Measurements from ENCODE around the gene SELENON. TPM values are rescaled to one million over a fixed set of nuclear protein-coding genes. Genes with fewer than 3 reads are reported as not detected.

Gene SELENON
- total RNA-seq, 6 experiments from 2014 or later: 11.9 to 21.8 (median 17.8) TPM

GRCh38 chr1:25787760-25788166 lies 12.2 kb upstream of the SELENON start:
- Histone ChIP-seq H3K4me3 (no peak overlapping the region), H3K9me3 (no peaks in the 10 kb centered on the region), H3K27ac (no peak overlapping the region), H3K27me3 (no peaks in the 10 kb centered on the region), H3K36me3 (peaks cover 0 to 4% (median 0%) of the 10 kb centered on the region in 4 donors), H3K4me1 (no peaks in the 10 kb centered on the region)
- TF ChIP-seq CTCF (IDR thresholded peaks at IDR 0.05) (no peak), POLR2A (IDR thresholded peaks at IDR 0.05) (no peak)
- DNase-seq (no peak), ATAC-seq (no peak)
- 89% methylated on average over 5 of the region's 5 CpGs for WGBS (ENCODE audit: insufficient coverage, low coverage, low lambda C conversion rate, missing lambda C conversion rate)
- intact Hi-C loops (cut with DNase I): no loop called here

DNA sequence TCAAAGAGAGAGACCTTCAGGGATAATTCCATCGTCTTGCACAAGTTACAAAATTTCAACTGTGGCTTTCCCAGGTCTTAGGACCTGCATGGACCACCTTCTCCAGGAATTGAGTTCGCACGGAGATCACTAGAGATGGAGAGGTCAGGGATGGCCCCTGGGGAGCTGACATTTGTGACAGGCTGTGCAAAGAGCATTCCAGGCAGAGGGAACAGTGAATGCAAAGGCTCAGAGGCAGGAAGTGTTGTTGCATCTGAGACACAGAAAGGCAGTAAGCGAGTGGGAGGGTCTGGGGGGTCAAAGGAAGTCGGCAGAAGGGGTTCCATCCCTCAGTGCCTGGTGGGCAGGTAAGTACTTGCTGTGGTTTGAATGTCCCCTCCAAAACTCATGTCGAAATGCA lies 9.5 kb upstream of the SELENON start:
- Histone ChIP-seq H3K36me3 (peaks cover 0 to 4% (median 0%) of the 10 kb centered on the region in 4 donors), H3K4me1 (no peaks in the 10 kb centered on the region), H3K27ac (no peak overlapping the region), H3K27me3 (no peaks in the 10 kb centered on the region), H3K9me3 (no peaks in the 10 kb centered on the region), H3K4me3 (no peak overlapping the region)
- 58% methylated on average over 2 of the region's 6 CpGs for WGBS (ENCODE audit: insufficient coverage, low coverage, low lambda C conversion rate, missing lambda C conversion rate)
- intact Hi-C loops (cut with DNase I): loop anchor here (10.0 kb wide), 1 partner anchor 176 kb away; the partner anchor contains the start of gene MAN1C1 (in 2 of the 2)
- DNase-seq (no peak), ATAC-seq (no peak)
- TF ChIP-seq POLR2A (IDR thresholded peaks at IDR 0.05) (no peak), CTCF (IDR thresholded peaks at IDR 0.05) (no peak)

DNA sequence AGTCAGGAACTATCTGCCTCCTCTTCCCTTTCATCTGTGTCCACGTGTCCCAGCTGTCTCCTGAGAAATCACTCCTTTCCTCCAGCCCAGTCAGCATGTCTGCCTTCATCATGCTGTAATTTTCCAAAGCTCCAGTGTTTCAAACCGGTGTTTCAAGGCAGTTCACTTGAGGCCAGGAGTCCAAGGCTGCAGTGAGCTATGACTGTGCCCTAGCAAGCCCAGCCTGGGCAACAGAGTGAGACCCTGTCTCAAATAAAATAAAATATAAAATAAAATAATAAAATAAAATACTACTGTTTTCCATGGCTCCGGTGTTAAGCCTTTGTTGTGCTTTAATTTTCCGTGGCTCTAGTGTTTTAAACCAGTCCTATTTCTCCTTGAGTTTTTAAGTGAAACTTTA lies 7.9 kb upstream of the SELENON start:
- no peak for ATAC-seq
- WGBS (ENCODE audit: insufficient coverage, low coverage, low lambda C conversion rate, missing lambda C conversion rate): 61% methylated on average over 4 of the region's 4 CpGs
- Histone ChIP-seq H3K4me3 (no peak overlapping the region), H3K4me1 (peaks cover 0 to 6% (median 0%) of the 10 kb centered on the region in 4 donors), H3K27ac (no peak overlapping the region), H3K27me3 (no peaks in the 10 kb centered on the region), H3K9me3 (no peaks in the 10 kb centered on the region), H3K36me3 (peaks cover 0 to 2% (median 0%) of the 10 kb centered on the region in 4 donors)
- TF ChIP-seq POLR2A (IDR thresholded peaks at IDR 0.05): no peak
- no peak for DNase-seq
- intact Hi-C loops (cut with DNase I): loop anchor here (10.0 kb wide), 1 partner anchor 177 kb away; the partner anchor contains the start of gene MAN1C1 (in 2 of the 2)

DNA sequence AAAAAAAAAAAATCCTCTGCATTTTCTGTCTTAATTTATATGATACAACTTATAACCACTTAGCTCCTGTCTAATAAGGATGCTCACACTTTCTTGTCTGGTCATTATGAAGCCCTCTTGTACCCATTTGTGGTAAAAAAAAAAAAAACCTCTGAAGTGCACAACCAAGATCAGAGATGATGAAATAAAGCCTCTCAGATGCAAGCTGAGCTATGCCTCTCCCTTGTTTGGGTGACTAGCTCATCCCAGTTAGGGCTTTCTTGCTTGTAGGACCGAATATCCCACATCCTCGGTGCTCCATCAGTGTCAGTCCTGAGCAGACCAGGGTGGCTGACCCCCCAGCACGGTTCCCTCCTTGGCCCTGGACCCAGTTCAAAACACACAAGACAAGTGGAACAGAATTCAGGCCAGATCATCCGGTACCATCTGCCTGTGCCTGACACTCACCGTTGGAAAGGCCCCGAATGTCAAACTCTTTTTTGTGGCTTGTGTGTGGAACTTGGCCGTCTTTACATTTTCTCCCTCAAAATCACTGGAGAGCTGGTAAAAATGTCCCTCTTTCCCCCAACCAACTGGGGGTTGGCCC lies 6.3 kb upstream of the SELENON start:
- Histone ChIP-seq H3K36me3 (no peaks in the 10 kb centered on the region), H3K27ac (no peak overlapping the region), H3K4me1 (peaks cover 0 to 6% (median 0%) of the 10 kb centered on the region in 4 donors), H3K27me3 (no peaks in the 10 kb centered on the region), H3K4me3 (no peak overlapping the region), H3K9me3 (no peaks in the 10 kb centered on the region)
- no peak for DNase-seq
- no peak for ATAC-seq
- TF ChIP-seq POLR2A (IDR thresholded peaks at IDR 0.05) (no peak), CTCF (IDR thresholded peaks at IDR 0.05) (no peak)
- intact Hi-C loops (cut with DNase I): loop anchor here (10.0 kb wide), 1 partner anchor 179 kb away; the partner anchor contains the start of gene MAN1C1 (in 2 of the 2)
- WGBS (ENCODE audit: insufficient coverage, low coverage, low lambda C conversion rate, missing lambda C conversion rate): 55% methylated on average over 7 of the region's 7 CpGs

DNA sequence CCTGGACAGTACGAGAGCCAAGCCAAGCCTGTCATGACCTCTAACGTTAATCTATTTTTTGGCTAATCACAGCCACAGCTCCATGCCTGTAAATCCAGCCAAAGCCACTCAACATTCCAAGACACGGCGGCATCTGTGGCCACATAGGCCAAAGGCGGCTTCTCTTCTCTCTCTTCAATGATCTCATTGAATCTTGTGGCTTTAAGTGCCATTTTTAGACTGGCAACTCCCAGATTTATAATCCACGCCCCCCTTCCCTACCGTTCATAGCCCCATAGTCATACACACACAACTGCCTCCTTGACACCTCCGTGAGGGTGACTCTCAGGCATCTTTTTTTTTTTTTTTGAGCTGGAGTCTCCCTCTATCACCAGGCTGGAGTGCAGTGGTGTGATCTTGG lies 5.7 kb upstream of the SELENON start:
- Histone ChIP-seq H3K4me3 (no peak overlapping the region), H3K4me1 (peaks cover 0 to 6% (median 0%) of the 10 kb centered on the region in 4 donors), H3K27ac (no peak overlapping the region), H3K9me3 (no peaks in the 10 kb centered on the region), H3K36me3 (no peaks in the 10 kb centered on the region), H3K27me3 (no peaks in the 10 kb centered on the region)
- intact Hi-C loops (cut with DNase I): loop anchor here (10.0 kb wide), 1 partner anchor 180 kb away; the partner anchor contains the start of gene MAN1C1 (in 2 of the 2)
- TF ChIP-seq CTCF (IDR thresholded peaks at IDR 0.05) (no peak), POLR2A (IDR thresholded peaks at IDR 0.05) (no peak)
- WGBS (ENCODE audit: insufficient coverage, low coverage, low lambda C conversion rate, missing lambda C conversion rate): 70% methylated on average over 8 of the region's 8 CpGs
- ATAC-seq (no peak), DNase-seq (no peak)
